ENCODE data around the gene MAEA.
A peak's percentile ranks its signal among the peaks of the same experiment; 100 is the strongest.

Gene MAEA

DNA sequence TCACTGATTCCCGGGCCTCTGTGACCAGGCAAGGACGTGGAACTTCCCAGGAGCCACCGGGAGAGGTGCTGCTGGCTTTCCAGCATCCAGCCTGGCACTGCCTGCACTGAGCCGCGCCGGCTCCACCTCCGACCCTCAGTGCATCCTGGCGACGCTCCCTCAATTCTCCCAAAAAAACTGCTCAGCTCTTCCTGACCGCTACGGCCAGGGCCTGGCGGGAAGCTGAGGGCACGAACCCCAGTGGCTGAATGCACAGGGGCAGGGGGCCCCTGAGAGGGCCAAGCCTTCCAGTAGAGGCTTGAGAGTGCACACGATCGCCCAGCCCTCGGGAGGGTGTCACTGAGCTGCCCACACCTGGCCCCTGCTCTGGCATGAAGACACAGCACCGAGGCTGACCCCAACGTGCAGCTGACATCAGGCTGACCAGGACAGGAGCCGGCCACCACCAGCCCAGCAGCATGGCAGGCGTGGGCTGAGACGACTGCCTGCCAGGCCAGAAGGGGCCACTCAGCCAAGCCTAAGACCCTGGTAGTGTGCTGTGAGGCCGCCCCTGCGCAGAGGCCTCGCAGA, 47.7 kb upstream of the MAEA start:
- Histone ChIP-seq H2AFZ (ENCODE audit: low read depth, low read length) (no peak overlapping the region), H3K4me2 (ENCODE audit: low read length) (no peak overlapping the region), H3K27me3 (ENCODE audit: low read depth, low read length) (no peaks in the 10 kb centered on the region), H3K36me3 (replicated peaks; ENCODE audit: low read depth, low read length) (peaks cover 3% of the 10 kb centered on the region), H3K79me2 (ENCODE audit: low read length) (peaks cover 78% of the 10 kb centered on the region), H3K9ac (ENCODE audit: low read length) (no peak overlapping the region), H3K4me3 (ENCODE audit: low read length) (no peak overlapping the region), H3K27ac (ENCODE audit: low read length) (no peak overlapping the region), H4K20me1 (ENCODE audit: insufficient read depth, low read length) (peaks cover 80% of the 10 kb centered on the region), H3K9me3 (ENCODE audit: insufficient read depth, low read length) (no peaks in the 10 kb centered on the region), H3K4me1 (ENCODE audit: low read length) (peaks cover 9% of the 10 kb centered on the region)
- TF ChIP-seq, protein P1, sequence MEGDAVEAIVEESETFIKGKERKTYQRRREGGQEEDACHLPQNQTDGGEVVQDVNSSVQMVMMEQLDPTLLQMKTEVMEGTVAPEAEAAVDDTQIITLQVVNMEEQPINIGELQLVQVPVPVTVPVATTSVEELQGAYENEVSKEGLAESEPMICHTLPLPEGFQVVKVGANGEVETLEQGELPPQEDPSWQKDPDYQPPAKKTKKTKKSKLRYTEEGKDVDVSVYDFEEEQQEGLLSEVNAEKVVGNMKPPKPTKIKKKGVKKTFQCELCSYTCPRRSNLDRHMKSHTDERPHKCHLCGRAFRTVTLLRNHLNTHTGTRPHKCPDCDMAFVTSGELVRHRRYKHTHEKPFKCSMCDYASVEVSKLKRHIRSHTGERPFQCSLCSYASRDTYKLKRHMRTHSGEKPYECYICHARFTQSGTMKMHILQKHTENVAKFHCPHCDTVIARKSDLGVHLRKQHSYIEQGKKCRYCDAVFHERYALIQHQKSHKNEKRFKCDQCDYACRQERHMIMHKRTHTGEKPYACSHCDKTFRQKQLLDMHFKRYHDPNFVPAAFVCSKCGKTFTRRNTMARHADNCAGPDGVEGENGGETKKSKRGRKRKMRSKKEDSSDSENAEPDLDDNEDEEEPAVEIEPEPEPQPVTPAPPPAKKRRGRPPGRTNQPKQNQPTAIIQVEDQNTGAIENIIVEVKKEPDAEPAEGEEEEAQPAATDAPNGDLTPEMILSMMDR (IDR thresholded peaks at IDR 0.05; ENCODE audit: low read depth, low read length), result no peak
- no peak for TF ChIP-seq EZH2phosphoT487 (IDR thresholded peaks at IDR 0.05; ENCODE audit: low read depth)

DNA sequence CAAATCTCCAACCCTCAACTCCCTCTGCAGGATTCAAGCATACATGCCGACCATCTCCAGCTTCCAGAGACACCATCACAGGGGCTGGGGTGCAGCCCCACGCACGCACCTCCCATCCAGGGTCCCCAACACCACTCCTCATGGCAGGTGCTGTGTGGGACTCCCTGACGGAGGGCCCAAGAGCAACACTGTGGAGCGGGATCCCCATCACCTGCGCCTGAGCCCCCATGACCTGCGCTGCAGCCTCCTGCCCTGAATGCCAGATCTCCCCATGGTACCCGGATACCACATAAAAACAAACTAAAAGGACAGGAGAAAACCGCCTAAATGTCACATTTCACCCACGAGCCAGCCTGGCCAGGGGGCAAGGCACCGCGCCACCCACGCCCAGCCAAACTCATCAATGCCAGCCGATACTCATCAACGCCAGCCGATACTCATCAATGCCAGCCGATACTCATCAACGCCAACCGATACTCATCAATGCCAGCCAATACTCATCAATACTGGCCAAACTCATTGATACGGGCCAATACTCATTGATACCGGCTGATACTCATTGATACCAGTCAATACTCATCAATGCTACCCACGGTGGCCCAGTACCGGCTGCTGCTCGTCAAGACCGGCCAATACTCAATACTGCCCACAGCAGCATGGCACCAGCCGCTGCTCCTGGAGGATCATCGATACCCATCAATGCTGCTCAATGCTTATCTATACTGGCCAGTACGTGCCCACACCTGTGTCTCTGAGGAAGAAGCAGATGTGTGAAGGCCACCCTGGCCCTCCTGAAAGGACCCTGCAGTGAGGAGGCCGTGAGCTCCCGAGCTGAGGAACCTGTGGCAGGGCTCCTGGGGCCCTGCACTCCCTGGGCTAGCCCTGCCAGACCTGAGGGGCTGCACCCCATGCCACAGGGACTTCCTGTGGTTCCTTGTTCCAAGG, 46.9 kb upstream of the MAEA start:
- TF ChIP-seq, protein P1 (IDR thresholded peaks at IDR 0.05; ENCODE audit: low read depth, low read length), result no peak
- TF ChIP-seq EZH2phosphoT487 (IDR thresholded peaks at IDR 0.05; ENCODE audit: low read depth), result no peak
- H3K79me2 ChIP-seq (ENCODE audit: low read length), result peaks cover 86% of the 10 kb centered on the region
- H3K36me3 ChIP-seq (replicated peaks; ENCODE audit: low read depth, low read length), result peaks cover 3% of the 10 kb centered on the region
- H4K20me1 ChIP-seq (ENCODE audit: insufficient read depth, low read length), result peaks cover 84% of the 10 kb centered on the region
- no peak overlapping the region for H3K4me3 ChIP-seq (ENCODE audit: low read length)
- H3K4me1 ChIP-seq (ENCODE audit: low read length), result peaks cover 11% of the 10 kb centered on the region
- H3K9ac ChIP-seq (ENCODE audit: low read length), result no peak overlapping the region
- no peak overlapping the region for H3K4me2 ChIP-seq (ENCODE audit: low read length)
- H3K27ac ChIP-seq (ENCODE audit: low read length), result no peak overlapping the region
- no peaks in the 10 kb centered on the region for H3K9me3 ChIP-seq (ENCODE audit: insufficient read depth, low read length)
- no peaks in the 10 kb centered on the region for H3K27me3 ChIP-seq (ENCODE audit: low read depth, low read length)
- H2AFZ ChIP-seq (ENCODE audit: low read depth, low read length), result no peak overlapping the region

GRCh38 chr4:1243451-1244080, 46.1 kb upstream of the MAEA start:
- TF ChIP-seq, protein P1 (IDR thresholded peaks at IDR 0.05; ENCODE audit: low read depth, low read length), result peak; percentile 49
- no peak for TF ChIP-seq EZH2phosphoT487 (IDR thresholded peaks at IDR 0.05; ENCODE audit: low read depth)
- no peaks in the 10 kb centered on the region for H3K27me3 ChIP-seq (ENCODE audit: low read depth, low read length)
- peaks cover 3% of the 10 kb centered on the region for H3K36me3 ChIP-seq (replicated peaks; ENCODE audit: low read depth, low read length)
- no peak overlapping the region for H2AFZ ChIP-seq (ENCODE audit: low read depth, low read length)
- H3K4me1 ChIP-seq (ENCODE audit: low read length), result peaks cover 11% of the 10 kb centered on the region
- H4K20me1 ChIP-seq (ENCODE audit: insufficient read depth, low read length), result peaks cover 82% of the 10 kb centered on the region
- no peak overlapping the region for H3K9ac ChIP-seq (ENCODE audit: low read length)
- no peak overlapping the region for H3K4me2 ChIP-seq (ENCODE audit: low read length)
- H3K4me3 ChIP-seq (ENCODE audit: low read length), result no peak overlapping the region
- no peak overlapping the region for H3K27ac ChIP-seq (ENCODE audit: low read length)
- H3K9me3 ChIP-seq (ENCODE audit: insufficient read depth, low read length), result no peaks in the 10 kb centered on the region
- peaks cover 90% of the 10 kb centered on the region for H3K79me2 ChIP-seq (ENCODE audit: low read length)

All from OCI-LY3 (cell line).